Pancreas (tissue), 10 donors: ENCODE measurements around the gene VLDLR. TPM values are rescaled to one million over a fixed set of nuclear protein-coding genes. Genes with fewer than 3 reads are reported as not detected.

ENCODE experiments used
- ATAC-seq, 4 donors: fragments of 200-7000 bp; cut with Tn5 transposase; one replicate each; pipeline versions ENCODE4 v1.8.0 to v1.9.1; 2020; ENCODE audit warnings: mild to moderate bottlenecking in 4 of 4, moderate library complexity in 4 of 4
- DNase-seq, 6 donors: peaks; one replicate each; pipeline ENCODE4 v3.0.0-alpha.2; 2020
- FAIRE-seq: peaks from 2 replicates; lab custom pipeline; 2012; peaks lifted over from hg19 to GRCh38; lab: Jason Lieb, UNC
- H3K27ac ChIP-seq, 4 donors: fragments of 200-600 bp; sonication (generic); 1 replicate in 3 of 4; 2 replicates in 1 of 4; pipeline versions ENCODE4 v1.5.0 to v1.8.0; 2020
- H3K27me3 ChIP-seq, 4 donors: fragments of 200-600 bp; one replicate each; pipeline ENCODE4 v1.8.0; 2021
- H3K36me3 ChIP-seq, 3 donors: fragments of 200-600 bp; sonication (generic) in 1 of 3; one replicate each; pipeline versions ENCODE4 v1.5.0 to v1.8.0; 2020 to 2021
- H3K4me1 ChIP-seq, 3 donors: fragments of 200-600 bp; one replicate each; pipeline ENCODE4 v1.8.0; 2021
- H3K4me3 ChIP-seq, 4 donors: fragments of 200-600 bp; sonication (generic) in 2 of 4; one replicate each; pipeline versions ENCODE4 v1.5.0 to v1.8.0; 2020 to 2021
- H3K9me3 ChIP-seq, 4 donors: fragments of 200-600 bp; one replicate each; pipeline ENCODE4 v1.8.0; 2021
- WGBS, 2 donors: extraction: QIAGEN DNeasy Blood & Tissue Kit; methylation state at CpG; one replicate each; pipeline ENCODE4 v1.1.7; 2013; 5-methylcytosine and 5-hydroxymethylcytosine counted together
- intact Hi-C, 3 donors: fragments of 100-400 bp; cut with DNase I; formaldehyde crosslinking; loops; one replicate each; pipeline versions ENCODE4 v1.11.1 to v1.14.2; 2022
- polyA plus RNA-seq, 2 donors: library from polyadenylated mRNA; stranded (reverse); fragments of 200-250 nt; gene quantifications; one replicate each; pipeline ENCODE4 v1.2.3, GENCODE V29; 2013
- total RNA-seq, 6 donors: library from RNA; stranded (reverse); fragmentation: NEBNext Ultra II Directional in 4 of 6; extraction: Animal tissue kit (Norgen Biotek cat#: 25700) in 4 of 6; gene quantifications; one replicate each; pipeline versions ENCODE4 v1.2.1 to v1.2.4, GENCODE V29; 2021 to 2023
- TF ChIP-seq, protein P1 (sequence below), 4 donors: fragments of 200-600 bp; sonication (generic) in 3 of 4; IDR thresholded peaks; one replicate each; pipeline versions ENCODE4 v1.5.0 to v1.8.0; 2021; ENCODE audit warnings: antibody characterized with exemption in 4 of 4
- donor health status: healthy with polysubstance abuse.
- donor health status: DM: no; HTN: no; CAD: no; lungs with moderate emphysema.
- donor health status: DM: no; HTN: no; CAD: no.
- donor health status: control.
- donor health status: control.
- donor health status: Bipolar disorder and iron deficiency.
- donor health status: DM: yes; HTN: yes; CAD: no.
- donor health status: DM: no; HTN: no; CAD: no.
- donor health status: DM: no; HTN: no; CAD: no.
- donor health status: DM: yes; HTN: yes; CAD: no.

Gene VLDLR
- total and polyA plus RNA-seq, 8 donors: 7.4 to 34.8 (median 24.0) TPM

DNA sequence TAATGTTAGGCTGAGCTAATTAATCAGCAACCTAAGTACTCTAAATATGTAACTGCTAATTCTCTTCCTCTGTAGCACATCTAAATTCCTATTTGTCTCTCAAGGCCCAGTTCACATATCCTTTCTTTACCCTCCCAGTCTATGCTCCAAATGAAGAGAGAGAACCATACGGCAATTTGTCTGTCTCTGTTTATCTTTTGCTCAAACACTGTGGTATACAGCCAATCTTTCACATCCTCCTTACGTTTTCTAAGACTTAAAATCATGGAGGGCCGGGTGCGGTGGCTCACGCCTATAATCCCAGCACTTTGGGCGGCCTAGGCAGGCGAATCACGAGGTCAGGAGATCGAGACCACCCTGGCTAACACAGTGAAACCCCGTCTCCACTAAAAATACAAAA is 15.8 kb downstream of the VLDLR start:
- H3K4me3 ChIP-seq: no peak overlapping the region
- peaks cover 0 to 14% (median 6%) of the 10 kb centered on the region in 3 donors for H3K36me3 ChIP-seq
- FAIRE-seq: no peak
- H3K9me3 ChIP-seq: no peaks in the 10 kb centered on the region
- 90 to 94% methylated on average over 10 of the region's 10 CpGs for WGBS, 2 donors
- ATAC-seq: no peak
- TF ChIP-seq, protein P1, sequence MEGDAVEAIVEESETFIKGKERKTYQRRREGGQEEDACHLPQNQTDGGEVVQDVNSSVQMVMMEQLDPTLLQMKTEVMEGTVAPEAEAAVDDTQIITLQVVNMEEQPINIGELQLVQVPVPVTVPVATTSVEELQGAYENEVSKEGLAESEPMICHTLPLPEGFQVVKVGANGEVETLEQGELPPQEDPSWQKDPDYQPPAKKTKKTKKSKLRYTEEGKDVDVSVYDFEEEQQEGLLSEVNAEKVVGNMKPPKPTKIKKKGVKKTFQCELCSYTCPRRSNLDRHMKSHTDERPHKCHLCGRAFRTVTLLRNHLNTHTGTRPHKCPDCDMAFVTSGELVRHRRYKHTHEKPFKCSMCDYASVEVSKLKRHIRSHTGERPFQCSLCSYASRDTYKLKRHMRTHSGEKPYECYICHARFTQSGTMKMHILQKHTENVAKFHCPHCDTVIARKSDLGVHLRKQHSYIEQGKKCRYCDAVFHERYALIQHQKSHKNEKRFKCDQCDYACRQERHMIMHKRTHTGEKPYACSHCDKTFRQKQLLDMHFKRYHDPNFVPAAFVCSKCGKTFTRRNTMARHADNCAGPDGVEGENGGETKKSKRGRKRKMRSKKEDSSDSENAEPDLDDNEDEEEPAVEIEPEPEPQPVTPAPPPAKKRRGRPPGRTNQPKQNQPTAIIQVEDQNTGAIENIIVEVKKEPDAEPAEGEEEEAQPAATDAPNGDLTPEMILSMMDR (IDR thresholded peaks at IDR 0.05): no peak
- H3K4me1 ChIP-seq: peaks cover 28 to 49% (median 46%) of the 10 kb centered on the region in 3 donors
- intact Hi-C loops: no loop called here
- H3K27me3 ChIP-seq: no peaks in the 10 kb centered on the region
- no peak overlapping the region for H3K27ac ChIP-seq
- DNase-seq: no peak

DNA sequence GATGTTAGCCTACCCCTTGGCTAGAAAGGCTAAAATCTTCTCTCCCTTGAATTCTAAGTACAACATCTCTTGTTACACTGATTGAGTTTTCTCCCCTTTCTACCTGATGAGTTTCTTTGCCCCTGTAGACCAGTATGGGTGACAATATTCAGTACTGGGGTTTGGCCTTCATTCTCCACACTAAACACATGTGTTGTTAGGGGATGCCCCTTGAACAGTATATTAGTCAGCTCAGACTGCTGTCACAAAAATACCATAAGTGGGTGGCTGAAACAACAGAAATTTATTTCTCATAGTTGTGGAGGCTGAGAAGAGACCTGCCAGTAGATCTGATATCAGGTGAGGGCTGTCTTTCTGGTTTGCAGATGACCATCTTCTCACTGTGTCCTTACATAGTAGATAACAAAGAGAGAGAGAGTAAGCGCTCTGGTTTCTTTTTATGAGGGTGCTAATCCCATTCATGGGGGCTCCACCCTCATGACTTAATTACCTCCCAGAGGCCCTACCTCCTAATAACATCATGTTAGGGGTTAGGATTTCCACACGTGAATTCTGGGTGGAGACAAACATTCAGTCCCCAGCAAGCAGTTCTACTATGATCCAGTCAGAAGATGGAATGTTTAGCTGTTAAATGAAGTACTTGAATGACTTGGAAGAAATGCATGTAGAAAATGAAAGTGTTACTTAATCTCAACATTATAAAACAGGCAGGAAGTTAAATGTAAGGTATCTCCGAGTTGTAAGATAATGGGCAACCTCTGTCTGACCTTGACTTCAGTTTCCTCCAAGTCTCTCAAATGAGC is 17.5 kb downstream of the VLDLR start:
- DNase-seq (no peak), ATAC-seq (no peak), FAIRE-seq (no peak)
- Histone ChIP-seq H3K27ac (peak overlapping the region in 3 of 4 donors; percentile 6 to 80 (median 73)), H3K27me3 (no peaks in the 10 kb centered on the region), H3K36me3 (peaks cover 5 to 30% (median 13%) of the 10 kb centered on the region in 3 donors), H3K9me3 (no peaks in the 10 kb centered on the region), H3K4me3 (no peak overlapping the region), H3K4me1 (peaks cover 31 to 48% (median 32%) of the 10 kb centered on the region in 3 donors)
- TF ChIP-seq, protein P1 (IDR thresholded peaks at IDR 0.05): no peak
- WGBS, 2 donors: 54 to 64% methylated on average over 3 of the region's 3 CpGs
- intact Hi-C loops: no loop called here

DNA sequence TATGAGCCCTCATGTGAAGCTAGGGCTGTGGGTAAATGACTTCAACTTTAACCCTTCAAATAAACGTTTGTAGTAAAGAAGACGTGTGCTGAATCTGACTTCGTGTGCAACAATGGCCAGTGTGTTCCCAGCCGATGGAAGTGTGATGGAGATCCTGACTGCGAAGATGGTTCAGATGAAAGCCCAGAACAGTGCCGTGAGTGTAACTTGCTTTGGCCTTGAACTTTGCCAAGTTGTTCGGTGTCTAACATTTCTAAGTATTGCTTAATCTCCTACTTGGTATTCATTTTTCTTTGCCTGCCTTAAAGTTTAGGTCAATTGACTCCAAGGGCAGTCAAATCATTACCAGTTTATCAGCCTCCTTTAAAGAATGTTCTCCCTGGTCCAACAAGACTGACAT is 18.2 kb downstream of the VLDLR start:
- 64% methylated on average over 7 of the region's 7 CpGs for WGBS, 2 donors
- Histone ChIP-seq H3K4me1 (peaks cover 28 to 43% (median 31%) of the 10 kb centered on the region in 3 donors), H3K27ac (peak overlapping the region; percentile 47 to 80 (median 60)), H3K36me3 (peaks cover 5 to 37% (median 14%) of the 10 kb centered on the region in 3 donors), H3K4me3 (no peak overlapping the region), H3K27me3 (no peaks in the 10 kb centered on the region), H3K9me3 (no peaks in the 10 kb centered on the region)
- DNase-seq (no peak), ATAC-seq (peak in 3 of 4 donors; percentile 12 to 26 (median 24)), FAIRE-seq (no peak)
- intact Hi-C loops: no loop called here
- TF ChIP-seq, protein P1 (IDR thresholded peaks at IDR 0.05): no peak

DNA sequence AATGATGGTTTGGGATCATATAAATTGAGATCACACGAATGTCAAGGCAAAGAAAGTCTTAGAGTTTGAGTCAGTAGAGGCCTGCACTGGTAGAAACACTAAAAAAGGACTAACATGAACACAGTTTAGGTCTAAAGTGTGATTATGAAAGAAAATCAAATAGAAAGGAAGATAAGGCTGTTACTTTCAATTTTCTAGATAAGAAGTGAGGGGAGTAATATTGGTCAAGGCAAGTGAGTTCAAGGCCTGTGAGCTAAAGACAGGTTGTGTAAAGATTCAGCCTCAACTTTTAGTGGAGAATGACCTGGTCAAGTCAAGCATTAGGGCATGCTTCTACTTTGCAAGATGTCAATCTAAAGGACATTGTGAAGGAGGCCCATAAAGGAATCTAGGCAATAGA is 19.0 kb downstream of the VLDLR start:
- no peak overlapping the region for H3K4me3 ChIP-seq
- H3K36me3 ChIP-seq: peaks cover 5 to 45% (median 16%) of the 10 kb centered on the region in 3 donors
- peak; percentile 36 to 65 (median 56) for ATAC-seq
- peaks cover 28 to 43% (median 31%) of the 10 kb centered on the region in 3 donors for H3K4me1 ChIP-seq
- no peak for FAIRE-seq
- TF ChIP-seq, protein P1 (IDR thresholded peaks at IDR 0.05): no peak
- DNase-seq: peak in 1 of 6 donors; percentile 30
- H3K27me3 ChIP-seq: no peaks in the 10 kb centered on the region
- intact Hi-C loops: no loop called here
- H3K9me3 ChIP-seq: no peaks in the 10 kb centered on the region
- WGBS, 2 donors: 47 to 51% methylated on average over 1 of the region's 1 CpG
- peak overlapping the region; percentile 47 to 80 (median 60) for H3K27ac ChIP-seq
